Measurements from ENCODE around the gene RAC3. TPM values are rescaled to one million over a fixed set of nuclear protein-coding genes. Genes with fewer than 3 reads are reported as not detected.

RAC3 gene
- total and polyA plus RNA-seq, 9 of the 15 experiments (the other 6 are each of a cell fraction or from before 2014, with no cell fraction given) = 0.23 to 292 (median 118) TPM

- H3K9me3 ChIP-seq (replicated peaks; ENCODE audit: control insufficient read depth, insufficient read depth, low read depth, low read length) = no peaks in the 10 kb centered on the region
- H3K4me3 ChIP-seq = no peak overlapping the region
- H3K36me3 ChIP-seq (ENCODE audit: control insufficient read depth, insufficient read depth, low read length) = no peaks in the 10 kb centered on the region; the same call in 2 of the 3 replicates
- no peak overlapping the region for H3K4me2 ChIP-seq (ENCODE audit: insufficient read depth, low read length)
- H3K27me3 ChIP-seq (ENCODE audit: control insufficient read depth in 2 of 2, insufficient read depth in 2 of 2, low read length in 2 of 2) = no peaks in the 10 kb centered on the region
- H3K9me1 ChIP-seq (ENCODE audit: control insufficient read depth, insufficient read depth, low read length) = peaks cover 3% of the 10 kb centered on the region
- peaks cover 0 to 84% of the 10 kb centered on the region in 2 experiments; a peak in 1 of 5 replicates for H3K4me1 ChIP-seq (replicated peaks in 1 of 2; ENCODE audit: control insufficient read depth in 2 of 2, insufficient read depth in 2 of 2, low read length in 2 of 2)
- intact Hi-C loops (cut with micrococcal nuclease) = no loop called here
- CTCF ChIA-PET (ENCODE audit: low intra/inter-chr PET ratio) = no interaction called here
- 85% methylated on average over 20 of the region's 26 CpGs for WGBS (ENCODE audit: insufficient coverage, low coverage, missing lambda C conversion rate)
- no peak overlapping the region for H2AFZ ChIP-seq (ENCODE audit: low read depth, low read length)
- no peak for FAIRE-seq
- H4K20me1 ChIP-seq (replicated peaks; ENCODE audit: control insufficient read depth, insufficient read depth, low read length) = 0 out of 2 replicates have a peak, but pooled peaks cover 4% of the 10 kb centered on the region
- POLR2A ChIA-PET = no interaction called here
- H3K27ac ChIP-seq (ENCODE audit: extremely low read depth, low read depth, low read length) = no peak overlapping the region
- no peak for TF ChIP-seq PREB (CRISPR knock-in tag; IDR thresholded peaks at IDR 0.05)
- TF ChIP-seq MLLT1 (IDR thresholded peaks at IDR 0.05) = no peak
- no peak for TF ChIP-seq RBM39 (optimal IDR thresholded peaks at IDR 0.05; ENCODE audit: low read depth, low read length)
- TF ChIP-seq DIDO1 (tag; IDR thresholded peaks at IDR 0.05; ENCODE audit: low read depth) = no peak
- TF ChIP-seq TCF3 (CRISPR knock-in tag; IDR thresholded peaks at IDR 0.05) = no peak
- no peak for TF ChIP-seq ZBTB1 (CRISPR knock-in tag; IDR thresholded peaks at IDR 0.05; ENCODE audit: borderline replicate concordance, low read depth)
- TF ChIP-seq YBX1 (IDR thresholded peaks at IDR 0.05) = no peak
- TF ChIP-seq ZNF384 (IDR thresholded peaks at IDR 0.05; ENCODE audit: low read depth, low read length) = no peak
- no peak for TF ChIP-seq FOSL1 (tag; conservative IDR thresholded peaks at IDR 0.05)
- TF ChIP-seq ARID1B (IDR thresholded peaks at IDR 0.05) = no peak
- TF ChIP-seq ZNF324 (CRISPR knock-in tag; IDR thresholded peaks at IDR 0.05) = no peak
- no peak for TF ChIP-seq MBD1 (CRISPR knock-in tag; IDR thresholded peaks at IDR 0.05)
- no peak for TF ChIP-seq TRIM24 (IDR thresholded peaks at IDR 0.05)
- TF ChIP-seq TBL1XR1 (IDR thresholded peaks at IDR 0.05; ENCODE audit: low read length in 2 of 2) = no peak
- no peak for TF ChIP-seq ZNF589 (CRISPR knock-in tag; IDR thresholded peaks at IDR 0.05; ENCODE audit: low read depth)
- no peak for TF ChIP-seq HDAC2 (IDR thresholded peaks at IDR 0.05)
- no peak for TF ChIP-seq NR2C1 (IDR thresholded peaks at IDR 0.05)
- TF ChIP-seq NR2C1 (tag; IDR thresholded peaks at IDR 0.05) = no peak
- TF ChIP-seq ZFP30 (CRISPR knock-in tag; IDR thresholded peaks at IDR 0.05; ENCODE audit: borderline replicate concordance) = no peak
- no peak for TF ChIP-seq CXXC5 (CRISPR knock-in tag; IDR thresholded peaks at IDR 0.05)
- TF ChIP-seq LARP7 (IDR thresholded peaks at IDR 0.05) = no peak
- H3K79me2 ChIP-seq (ENCODE audit: control insufficient read depth, insufficient read depth, low read length) = no peaks in the 10 kb centered on the region
- H3K9ac ChIP-seq (ENCODE audit: insufficient read depth in 1 of 2, low read depth in 2 of 2, low read length in 2 of 2) = peak overlapping the region in 1 of 2 experiments; percentile 45; a peak in 1 of 4 replicates
- DNase-seq (ENCODE audit: extremely low read depth in 1 of 4, low spot score in 3 of 4) = no peak
- BruUV-seq (replicated peaks) = no TSS peak
- ATAC-seq = no peak
- in situ Hi-C loops (cut with MboI) = no loop called here
Observed at GRCh38 chr17:82008258-82008940, 23.1 kb upstream of the RAC3 start.

All from K562 (cell line).